GOT3 (cell line): ENCODE measurements around the gene FAM83G.

Experiments used
- DNase-seq: peaks from one replicate; lab custom pipeline; 2025; ENCODE audit warnings: mixed read lengths; lab: John Stamatoyannopoulos, UW

Gene FAM83G

GRCh38 chr17:19006698-19007097, 2.1 kb upstream of the FAM83G start:
- no peak for DNase-seq

- DNase-seq = no peak
Measured at GRCh38 chr17:19005789-19006430, 1.3 kb upstream of the FAM83G start.

- DNase-seq = no peak
Measured at GRCh38 chr17:19005137-19005773, 691 bp upstream of the FAM83G start.

- no peak for DNase-seq
Measured at GRCh38 chr17:19003543-19004420, 782 bp downstream of the FAM83G start.

- DNase-seq = no peak
Measured at GRCh38 chr17:19002805-19003542, 1.6 kb downstream of the FAM83G start.

- no peak for DNase-seq
Measured at GRCh38 chr17:19001907-19002590, 2.5 kb downstream of the FAM83G start.

GRCh38 chr17:19000531-19001325, 3.8 kb downstream of the FAM83G start:
- no peak for DNase-seq

- no peak for DNase-seq
Measured at GRCh38 chr17:18999911-19000310, 4.7 kb downstream of the FAM83G start.

- no peak for DNase-seq
Measured at GRCh38 chr17:18999394-18999793, 5.2 kb downstream of the FAM83G start.

GRCh38 chr17:18997650-18998196, 6.8 kb downstream of the FAM83G start:
- DNase-seq = no peak

- DNase-seq = no peak
Measured at GRCh38 chr17:18996458-18996857, 8.1 kb downstream of the FAM83G start.

- no peak for DNase-seq
Measured at GRCh38 chr17:18995220-18995619, 9.3 kb downstream of the FAM83G start.

GRCh38 chr17:18994631-18995030, 9.9 kb downstream of the FAM83G start:
- no peak for DNase-seq

- DNase-seq = no peak
Measured at GRCh38 chr17:18993905-18994526, 10.5 kb downstream of the FAM83G start.

- no peak for DNase-seq
Measured at GRCh38 chr17:18992454-18993130, 12.0 kb downstream of the FAM83G start.

- no peak for DNase-seq
Measured at GRCh38 chr17:18991531-18992315, 12.8 kb downstream of the FAM83G start.

GRCh38 chr17:18990331-18990730, 14.2 kb downstream of the FAM83G start:
- DNase-seq = no peak

- no peak for DNase-seq
Measured at GRCh38 chr17:18988546-18989173, 15.9 kb downstream of the FAM83G start.
